Measurements from ENCODE around the gene RPTOR. TPM values are rescaled to one million over a fixed set of nuclear protein-coding genes. Genes with fewer than 3 reads are reported as not detected.
"Not testable (repeated sequence)": the region's sequence is repeated elsewhere in the genome, so short reads cannot be mapped to it uniquely, and the experiment has no call there.

The RPTOR gene
- polyA plus RNA-seq, 1 donor from 2014 or later: 9.9 TPM

DNA sequence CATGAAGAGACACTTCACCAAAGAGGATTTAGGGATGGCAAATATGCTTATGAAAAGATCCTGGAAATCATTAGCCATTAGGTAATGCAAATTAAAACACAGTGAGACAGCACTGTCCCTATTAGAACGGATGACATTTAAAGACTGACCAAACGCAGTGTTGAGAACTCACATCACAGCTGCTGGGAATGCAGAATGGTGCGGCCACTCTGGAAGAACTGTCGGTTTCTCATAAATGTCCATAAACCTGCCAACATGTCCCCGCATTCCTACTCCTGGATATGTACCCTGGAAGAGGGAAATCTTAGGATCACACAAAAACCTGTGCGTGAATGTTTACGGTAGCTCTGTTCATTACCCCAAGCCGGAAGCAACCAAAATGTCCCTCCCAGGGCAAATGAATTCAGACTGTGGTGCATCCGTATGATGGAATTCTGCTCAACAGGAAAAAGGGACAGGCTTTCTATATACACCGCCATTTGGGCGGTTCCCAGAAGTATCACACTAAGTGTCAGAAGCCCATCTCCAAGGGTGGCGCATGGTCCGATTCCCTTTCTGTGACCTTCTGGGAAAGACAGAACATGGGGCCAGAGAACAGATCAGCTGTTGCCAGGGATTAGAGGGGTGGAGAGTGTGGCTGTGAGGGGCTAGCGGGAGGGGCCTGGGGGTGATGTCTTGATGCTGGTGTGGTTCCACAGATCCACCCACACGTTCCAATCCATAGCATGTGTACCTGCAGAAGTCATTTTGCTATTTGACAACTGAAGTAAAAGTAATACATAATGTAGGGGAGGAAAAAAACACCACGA is 249.8 kb downstream of the RPTOR start:
- peaks cover 9% of the 10 kb centered on the region for H3K36me3 Mint-ChIP-seq
- H3K4me1 Mint-ChIP-seq: peaks cover 10 to 16% (median 10%) of the 10 kb centered on the region in 3 donors

DNA sequence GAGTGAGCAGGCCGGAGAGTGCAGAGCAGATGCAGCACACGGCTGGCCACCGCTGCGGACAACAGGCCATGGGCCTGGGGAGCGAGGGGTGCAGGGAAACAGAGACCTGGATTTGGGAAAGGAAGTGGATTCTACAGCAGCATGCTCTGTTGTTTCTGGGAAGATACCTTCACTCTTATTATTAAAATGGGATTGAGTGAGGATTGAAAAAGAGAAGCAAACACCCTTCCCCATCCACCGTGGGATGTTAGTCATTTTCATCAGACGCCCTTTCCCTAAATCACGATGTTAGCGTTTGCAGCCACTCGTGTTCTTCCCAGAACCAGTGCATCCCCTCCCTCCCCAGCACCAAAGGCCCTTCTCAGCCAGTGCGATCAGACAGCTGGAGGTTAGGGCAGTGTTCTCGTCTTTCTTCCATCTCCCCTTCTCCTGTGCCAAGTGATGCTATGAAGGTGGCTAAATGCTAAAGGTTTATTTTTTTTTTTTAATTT is 250.5 kb downstream of the RPTOR start:
- no peak overlapping the region for H3K4me3 Mint-ChIP-seq
- H3K27ac Mint-ChIP-seq: no peak overlapping the region
- H3K4me1 Mint-ChIP-seq: peaks cover 3 to 9% (median 4%) of the 10 kb centered on the region in 3 donors
- H3K27me3 Mint-ChIP-seq: no peaks in the 10 kb centered on the region
- H3K9me3 Mint-ChIP-seq: no peaks in the 10 kb centered on the region
- H3K36me3 Mint-ChIP-seq: peaks cover 9% of the 10 kb centered on the region

More for the DNA sequence above, 249.8 kb downstream of the RPTOR start:
- Mint-ChIP-seq H3K27ac (no peak overlapping the region), H3K9me3 (no peaks in the 10 kb centered on the region), H3K27me3 (no peaks in the 10 kb centered on the region), H3K4me3 (no peak overlapping the region)

DNA sequence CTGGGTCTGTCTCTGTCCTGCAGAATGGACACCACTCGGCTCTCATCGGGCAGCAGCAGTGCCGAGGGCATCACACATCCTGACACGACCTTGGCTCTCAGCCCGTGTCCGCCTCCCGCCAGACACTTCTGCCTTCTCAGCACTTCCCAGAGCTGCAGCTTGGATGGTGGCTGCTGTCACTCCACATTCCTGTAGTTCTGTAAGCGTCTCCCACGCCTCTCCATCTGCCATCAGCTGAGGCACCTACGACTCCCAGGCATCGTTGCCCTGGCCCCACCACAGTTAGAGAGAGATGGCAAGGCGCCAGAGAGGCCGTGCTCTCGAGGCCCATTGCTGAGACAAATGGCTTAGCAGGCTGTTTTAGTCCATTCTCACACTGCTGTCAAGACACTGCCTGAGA is 251.1 kb downstream of the RPTOR start:
- Mint-ChIP-seq H3K27me3 (no peaks in the 10 kb centered on the region), H3K4me3 (no peak overlapping the region), H3K9me3 (no peaks in the 10 kb centered on the region), H3K36me3 (peaks cover 6% of the 10 kb centered on the region), H3K4me1 (peaks cover 0 to 7% (median 0%) of the 10 kb centered on the region in 3 donors), H3K27ac (peak overlapping the region in 1 of 3 donors; percentile 63)

- H3K4me3 Mint-ChIP-seq: no peak overlapping the region
- H3K27me3 Mint-ChIP-seq: no peaks in the 10 kb centered on the region
- no peak overlapping the region for H3K27ac Mint-ChIP-seq
- H3K4me1 Mint-ChIP-seq: peaks cover 0 to under 1% (median 0%) of the 10 kb centered on the region in 3 donors
- H3K9me3 Mint-ChIP-seq: no peaks in the 10 kb centered on the region
- H3K36me3 Mint-ChIP-seq: peaks cover 6% of the 10 kb centered on the region
Observed at GRCh38 chr17:80796430-80796861, 251.8 kb downstream of the RPTOR start.

DNA sequence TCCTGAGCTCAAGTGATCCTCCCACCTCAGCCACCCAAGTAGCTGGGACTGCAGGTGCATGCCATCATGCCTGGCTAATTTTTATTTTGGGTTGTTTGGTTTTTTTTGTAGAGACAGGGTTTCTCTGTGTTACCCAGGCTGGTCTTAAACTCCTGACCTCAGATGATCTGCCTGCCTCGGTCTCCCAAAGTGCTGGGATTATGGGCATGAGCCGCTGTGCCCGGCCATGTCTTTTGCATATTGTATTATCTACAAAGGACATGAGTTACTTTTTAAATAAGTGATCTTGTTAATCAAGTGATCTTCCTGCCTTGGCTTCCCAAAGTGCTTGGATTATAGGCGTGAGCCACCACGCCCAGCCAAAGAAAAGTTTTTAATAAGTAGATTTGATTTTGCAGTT is 252.6 kb downstream of the RPTOR start:
- H3K9me3 Mint-ChIP-seq, H3K27me3 Mint-ChIP-seq, H3K36me3 Mint-ChIP-seq, H3K27ac Mint-ChIP-seq, H3K4me1 Mint-ChIP-seq, H3K4me3 Mint-ChIP-seq: not testable (repeated sequence)

DNA sequence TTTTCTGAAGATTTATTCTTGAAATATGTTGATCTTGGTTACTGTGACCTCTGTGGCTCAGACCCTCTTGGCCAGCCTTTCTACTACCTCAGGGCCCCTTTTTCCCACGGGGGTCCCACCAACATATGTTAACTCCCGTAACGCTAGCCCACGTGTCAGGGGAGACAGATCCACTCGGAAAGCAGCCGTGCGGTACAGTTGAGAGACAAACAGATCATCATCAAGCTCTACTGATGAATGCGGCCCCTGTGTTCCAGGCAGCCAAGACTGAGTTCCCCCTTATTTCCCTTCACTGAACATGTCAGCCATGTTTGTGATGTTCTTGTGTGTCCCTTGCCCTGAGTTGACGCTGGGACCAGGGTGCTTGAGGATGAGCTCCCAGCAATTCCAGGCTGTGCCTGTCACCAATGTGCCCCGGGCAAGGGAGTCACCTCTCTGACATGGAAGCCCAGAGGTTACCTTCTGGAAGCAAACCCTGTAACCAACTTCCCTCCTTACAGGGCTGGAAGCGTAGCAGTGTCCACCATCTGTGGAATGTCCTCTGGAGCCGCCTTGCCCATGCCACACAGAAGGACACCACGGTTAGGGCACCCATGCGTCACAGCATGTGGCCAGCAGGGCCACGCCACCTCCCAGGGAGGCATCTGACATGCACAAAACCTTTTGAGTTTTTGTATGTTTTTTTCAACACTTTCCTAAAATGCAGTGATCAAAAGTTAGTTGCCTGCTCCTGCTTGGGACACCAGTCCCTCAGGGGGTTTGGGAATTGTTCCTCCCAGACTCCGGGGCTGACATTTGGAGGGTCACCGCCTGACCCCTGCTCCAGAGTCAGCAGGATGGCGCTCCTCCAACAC is 253.3 kb downstream of the RPTOR start:
- Mint-ChIP-seq H3K27me3 (no peaks in the 10 kb centered on the region), H3K9me3 (no peaks in the 10 kb centered on the region), H3K27ac (no peak overlapping the region), H3K36me3 (peaks cover 4% of the 10 kb centered on the region), H3K4me3 (peak overlapping the region in 1 of 4 donors; percentile 63), H3K4me1 (no peaks in the 10 kb centered on the region)

DNA sequence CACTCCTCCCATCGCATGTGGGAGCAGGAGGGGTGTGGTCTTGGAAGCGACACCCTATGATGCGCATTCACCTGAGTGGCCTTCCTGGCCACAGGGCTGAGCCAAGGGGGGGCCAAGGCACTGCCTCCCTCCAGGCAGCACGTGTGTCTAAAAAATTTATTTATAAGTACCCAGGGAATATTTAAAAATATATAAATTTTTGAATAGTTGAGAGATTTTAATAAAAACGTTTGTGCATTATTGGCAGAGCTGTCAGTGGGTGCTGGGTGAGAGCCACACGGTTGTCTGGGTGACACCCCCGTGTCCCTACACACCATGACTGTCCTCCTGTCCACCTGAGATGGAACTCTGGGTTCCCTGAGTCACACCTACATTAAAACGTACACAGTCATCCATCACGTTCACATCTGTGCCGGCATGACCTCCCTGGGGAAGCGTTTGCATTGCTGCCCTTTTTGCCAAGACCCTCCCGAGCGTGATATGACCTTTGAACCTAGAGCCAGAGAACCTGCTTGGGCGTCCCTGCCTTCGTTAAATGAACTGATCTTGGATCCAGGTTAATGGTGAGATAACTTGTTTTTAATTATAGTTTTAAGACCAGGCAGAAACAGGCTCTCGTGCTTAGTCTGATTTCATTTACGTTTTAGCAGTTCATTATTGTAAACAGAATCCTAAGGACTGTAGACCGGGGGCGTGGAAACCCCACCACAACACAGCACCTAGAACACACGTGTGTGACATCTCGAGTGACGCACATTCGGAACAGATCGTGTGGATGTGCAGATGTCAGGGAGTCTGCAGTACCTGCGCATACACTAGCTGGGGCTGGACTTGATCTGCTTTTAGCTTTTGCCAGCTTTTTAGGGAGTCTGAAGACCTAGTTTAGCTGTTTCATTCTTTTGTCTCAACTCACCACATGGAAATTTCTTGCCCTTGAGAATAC is 254.2 kb downstream of the RPTOR start:
- H3K27ac Mint-ChIP-seq: peak overlapping the region in 1 of 3 donors; percentile 43
- H3K4me3 Mint-ChIP-seq: peak overlapping the region in 1 of 4 donors; percentile 63
- H3K9me3 Mint-ChIP-seq: no peaks in the 10 kb centered on the region
- peaks cover 1% of the 10 kb centered on the region for H3K36me3 Mint-ChIP-seq
- no peaks in the 10 kb centered on the region for H3K27me3 Mint-ChIP-seq
- no peaks in the 10 kb centered on the region for H3K4me1 Mint-ChIP-seq

GRCh38 chr17:80799538-80800480 is 255.2 kb downstream of the RPTOR start:
- H3K4me3 Mint-ChIP-seq: no peak overlapping the region

GRCh38 chr17:80800481-80801391 is 256.1 kb downstream of the RPTOR start:
- H3K4me3 Mint-ChIP-seq: no peak overlapping the region
- no peak overlapping the region for H3K27ac Mint-ChIP-seq
- no peaks in the 10 kb centered on the region for H3K27me3 Mint-ChIP-seq
- peaks cover 0 to 2% (median 0%) of the 10 kb centered on the region in 3 donors for H3K9me3 Mint-ChIP-seq
- H3K36me3 Mint-ChIP-seq: peaks cover 4% of the 10 kb centered on the region
- no peaks in the 10 kb centered on the region for H3K4me1 Mint-ChIP-seq

More at GRCh38 chr17:80799538-80800480, 255.2 kb downstream of the RPTOR start:
- Mint-ChIP-seq H3K36me3 (peaks cover 1% of the 10 kb centered on the region), H3K27me3 (no peaks in the 10 kb centered on the region), H3K4me1 (no peaks in the 10 kb centered on the region), H3K9me3 (no peaks in the 10 kb centered on the region), H3K27ac (no peak overlapping the region)

- Mint-ChIP-seq H3K27me3 (no peaks in the 10 kb centered on the region), H3K36me3 (peaks cover 13% of the 10 kb centered on the region), H3K9me3 (peaks cover 2 to 17% (median 3%) of the 10 kb centered on the region in 3 donors), H3K27ac (no peak overlapping the region), H3K4me1 (peaks cover 0 to 2% (median 0%) of the 10 kb centered on the region in 3 donors), H3K4me3 (no peak overlapping the region)
Observed at GRCh38 chr17:80802626-80803450, 258.2 kb downstream of the RPTOR start.

DNA sequence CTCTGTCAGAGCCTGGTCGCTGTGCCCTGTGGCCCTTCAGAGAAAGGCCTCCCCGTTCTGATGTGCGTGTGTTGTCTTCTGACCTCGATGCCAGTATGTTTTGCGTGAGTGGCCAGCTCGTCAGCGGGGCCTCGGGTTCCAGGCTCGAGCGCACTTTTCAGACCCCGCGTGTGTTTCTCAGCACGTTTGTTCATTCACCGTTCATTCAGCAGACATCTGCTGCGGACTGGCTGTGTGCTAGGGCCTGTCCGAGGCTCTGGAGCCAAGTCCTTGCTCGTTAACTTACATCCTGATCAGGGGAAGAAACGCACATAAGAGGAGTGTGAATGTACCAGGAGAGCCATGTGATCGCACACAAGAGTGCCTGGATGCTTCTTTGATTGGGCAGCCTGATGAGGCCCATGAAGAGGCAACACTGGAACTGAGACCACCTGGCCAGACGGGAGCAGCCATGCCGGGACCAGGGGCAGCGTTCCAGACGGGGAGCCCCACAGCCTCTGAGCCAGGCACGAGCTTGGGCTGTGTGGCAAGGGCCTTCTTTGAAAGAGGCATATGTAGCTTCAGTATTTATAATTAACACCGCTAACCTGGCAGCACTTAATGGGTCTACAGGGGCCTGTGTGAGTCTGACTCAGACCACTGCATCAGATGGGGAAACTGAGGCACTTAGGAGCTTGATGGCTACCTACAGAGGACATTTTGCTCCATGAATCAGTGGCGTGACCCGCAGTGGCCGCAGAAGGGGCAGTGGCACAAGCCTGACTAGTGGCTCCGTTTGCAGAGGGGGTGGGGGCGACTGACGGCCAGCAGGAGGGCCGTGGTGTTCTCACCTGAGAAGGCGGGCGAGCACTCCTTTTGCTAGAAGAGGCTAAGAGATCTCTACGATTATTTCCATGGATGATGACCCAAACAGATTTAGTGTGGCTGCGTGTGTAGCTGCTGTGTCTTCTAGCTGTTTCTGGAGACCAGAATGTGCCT is 259.1 kb downstream of the RPTOR start:
- Mint-ChIP-seq H3K4me1 (peaks cover 0 to 2% (median 0%) of the 10 kb centered on the region in 3 donors), H3K4me3 (no peak overlapping the region), H3K27me3 (no peaks in the 10 kb centered on the region), H3K9me3 (peaks cover 2 to 17% (median 3%) of the 10 kb centered on the region in 3 donors), H3K27ac (peak overlapping the region in 1 of 3 donors; percentile 18), H3K36me3 (peaks cover 17% of the 10 kb centered on the region)
